Neuronal stem cell (in vitro differentiated cells): ENCODE data around the gene KMT2C.

ENCODE experiments used
- DNase-seq: peaks from one replicate; pipeline ENCODE4 v3.0.0-alpha.2; 2013; ENCODE audit warnings: low spot score
- H2AFZ ChIP-seq: one replicate; pipeline ENCODE4 v1.6.1; 2013; ENCODE audit warnings: mild to moderate bottlenecking, low read length, inconsistent platforms
- H2AK5ac ChIP-seq: 2 replicates; pipeline ENCODE4 v1.6.1; 2013; ENCODE audit warnings: low read depth, mild to moderate bottlenecking, inconsistent platforms, low read length, moderate library complexity, mixed read lengths
- H2BK120ac ChIP-seq: 2 replicates; pipeline ENCODE4 v1.6.1; 2013; ENCODE audit warnings: low read depth, mild to moderate bottlenecking, inconsistent platforms, low read length, moderate library complexity, mixed read lengths
- H2BK12ac ChIP-seq: one replicate; pipeline ENCODE4 v1.6.1; 2013; ENCODE audit warnings: low read length, inconsistent platforms
- H2BK15ac ChIP-seq: 2 replicates; pipeline ENCODE4 v1.6.1; 2013; ENCODE audit warnings: mild to moderate bottlenecking, low read length, inconsistent platforms, mixed read lengths
- H2BK5ac ChIP-seq: one replicate; pipeline ENCODE4 v1.6.1; 2013; ENCODE audit warnings: inconsistent platforms, mild to moderate bottlenecking, low read length, moderate library complexity
- H3K14ac ChIP-seq: one replicate; pipeline ENCODE4 v1.6.1; 2013; ENCODE audit warnings: low read length, inconsistent platforms
- H3K18ac ChIP-seq: 2 replicates; pipeline ENCODE4 v1.6.1; 2013; ENCODE audit warnings: low read length, inconsistent platforms
- H3K23ac ChIP-seq: 2 replicates; pipeline ENCODE4 v1.6.1; 2013; ENCODE audit warnings: low read depth, mild to moderate bottlenecking, mixed read lengths, low read length, inconsistent platforms; ENCODE audit not compliant: poor library complexity
- H3K27ac ChIP-seq: replicated peaks from 3 replicates; pipeline ENCODE4 v1.5.1; 2013; ENCODE audit warnings: low read length, inconsistent platforms
- H3K27me3 ChIP-seq, 3 experiments: 2 replicates each; pipeline ENCODE4 v1.6.1; 2013; ENCODE audit warnings: low read length in 3 of 3, mild to moderate bottlenecking in 2 of 3, inconsistent platforms in 1 of 3, low read depth in 1 of 3, mixed read lengths in 1 of 3, moderate library complexity in 1 of 3; ENCODE audit not compliant: control insufficient read depth in 3 of 3, insufficient read depth in 3 of 3
- H3K36me3 ChIP-seq, 2 donors: replicated peaks in 1 of 2; 2 replicates each; pipeline ENCODE4 v1.6.1; 2013; ENCODE audit warnings: low read length in 2 of 2; ENCODE audit not compliant: control insufficient read depth in 2 of 2, insufficient read depth in 2 of 2
- H3K4ac ChIP-seq: 2 replicates; pipeline ENCODE4 v1.6.1; 2013; ENCODE audit warnings: inconsistent platforms, mild to moderate bottlenecking, low read length, moderate library complexity
- H3K4me1 ChIP-seq, 2 donors: 1 replicate in 1 of 2; 2 replicates in 1 of 2; pipeline ENCODE4 v1.6.1; 2013; ENCODE audit warnings: low read length in 2 of 2, low read depth in 1 of 2; ENCODE audit not compliant: control insufficient read depth in 2 of 2, insufficient read depth in 1 of 2
- H3K4me2 ChIP-seq: one replicate; pipeline ENCODE4 v1.6.1; 2013; ENCODE audit warnings: mild to moderate bottlenecking, low read length, inconsistent platforms; ENCODE audit not compliant: insufficient read depth, poor library complexity, severe bottlenecking
- H3K4me3 ChIP-seq, 2 donors: 2 replicates each; pipeline ENCODE4 v1.5.1; 2013; ENCODE audit warnings: low read length in 2 of 2, mild to moderate bottlenecking in 2 of 2, inconsistent platforms in 1 of 2, moderate library complexity in 1 of 2
- H3K79me1 ChIP-seq: one replicate; pipeline ENCODE4 v1.6.1; 2013; ENCODE audit warnings: low read depth, mild to moderate bottlenecking, inconsistent platforms, low read length, moderate library complexity
- H3K9ac ChIP-seq: one replicate; pipeline ENCODE4 v1.6.1; 2013; ENCODE audit warnings: mild to moderate bottlenecking, low read depth, low read length, inconsistent platforms; ENCODE audit not compliant: poor library complexity
- H3K9me3 ChIP-seq, 2 donors: replicated peaks in 1 of 2; 2 replicates each; pipeline versions ENCODE3 to v1.6.1; 2013; ENCODE audit warnings: low read length in 2 of 2, mild to moderate bottlenecking in 2 of 2, inconsistent platforms in 1 of 2, low read depth in 1 of 2, mixed read lengths in 1 of 2, moderate library complexity in 1 of 2; ENCODE audit not compliant: control insufficient read depth in 2 of 2, insufficient read depth in 1 of 2
- H4K8ac ChIP-seq: one replicate; pipeline ENCODE4 v1.6.1; 2013; ENCODE audit warnings: low read depth, mild to moderate bottlenecking, inconsistent platforms, low read length, moderate library complexity
- H4K91ac ChIP-seq: one replicate; pipeline ENCODE4 v1.6.1; 2013; ENCODE audit warnings: low read length, low read depth, mild to moderate bottlenecking, inconsistent platforms; ENCODE audit not compliant: poor library complexity
- WGBS, 2 donors: extraction: QIAGEN DNeasy Blood & Tissue Kit; methylation state at CpG; one replicate each; pipeline ENCODE4 v1.1.7; 2013; ENCODE audit warnings: missing lambda C conversion rate in 2 of 2, mixed read lengths in 1 of 2; ENCODE audit not compliant: insufficient read length in 2 of 2, insufficient replicate concordance in 1 of 2; ENCODE audit errors: extremely low coverage in 2 of 2; 5-methylcytosine and 5-hydroxymethylcytosine counted together

The KMT2C gene

GRCh38 chr7:152108359-152108758, 327.4 kb downstream of the KMT2C start:
- H3K27ac ChIP-seq = no peak overlapping the region
- peaks cover 13 to 74% of the 10 kb centered on the region in 2 donors for H3K36me3 ChIP-seq
- no peak overlapping the region for H2BK120ac ChIP-seq
- H4K8ac ChIP-seq = no peak overlapping the region
- no peaks in the 10 kb centered on the region for H3K79me1 ChIP-seq
- no peak overlapping the region for H2BK12ac ChIP-seq
- H3K9me3 ChIP-seq = no peaks in the 10 kb centered on the region
- H3K14ac ChIP-seq = no peak overlapping the region
- H3K9ac ChIP-seq = no peak overlapping the region
- no peak for DNase-seq
- no peak overlapping the region for H2AK5ac ChIP-seq
- no peak overlapping the region for H3K4me3 ChIP-seq
- H3K4me2 ChIP-seq = no peak overlapping the region
- H3K4ac ChIP-seq = no peak overlapping the region
- H2BK15ac ChIP-seq = no peak overlapping the region
- no peak overlapping the region for H3K18ac ChIP-seq
- no peak overlapping the region for H4K91ac ChIP-seq
- H3K27me3 ChIP-seq = no peaks in the 10 kb centered on the region
- H3K4me1 ChIP-seq = no peaks in the 10 kb centered on the region
- H3K23ac ChIP-seq = no peak overlapping the region
- no CpG with 5 or more reads among the region's 7 CpGs for WGBS, 2 donors
- no peak overlapping the region for H2BK5ac ChIP-seq
- H2AFZ ChIP-seq = no peak overlapping the region

- H3K14ac ChIP-seq = no peak overlapping the region
- H3K4me3 ChIP-seq = no peak overlapping the region
- H4K8ac ChIP-seq = no peak overlapping the region
- no peak overlapping the region for H3K9ac ChIP-seq
- H3K4ac ChIP-seq = no peak overlapping the region
- H3K27me3 ChIP-seq = no peaks in the 10 kb centered on the region
- H2BK5ac ChIP-seq = no peak overlapping the region
- no peak overlapping the region for H2BK12ac ChIP-seq
- H3K23ac ChIP-seq = no peak overlapping the region
- no CpG with 5 or more reads among the region's 17 CpGs for WGBS, 2 donors
- H2BK15ac ChIP-seq = no peak overlapping the region
- H3K18ac ChIP-seq = no peak overlapping the region
- no peak overlapping the region for H2AFZ ChIP-seq
- no peak overlapping the region for H2AK5ac ChIP-seq
- H2BK120ac ChIP-seq = no peak overlapping the region
- no peak overlapping the region for H3K4me2 ChIP-seq
- DNase-seq = no peak
- H3K27ac ChIP-seq = no peak overlapping the region
- no peaks in the 10 kb centered on the region for H3K9me3 ChIP-seq
- H4K91ac ChIP-seq = no peak overlapping the region
- no peaks in the 10 kb centered on the region for H3K79me1 ChIP-seq
- peaks cover 14 to 74% of the 10 kb centered on the region in 2 donors for H3K36me3 ChIP-seq
- no peaks in the 10 kb centered on the region for H3K4me1 ChIP-seq
Observed at GRCh38 chr7:152107945-152108344, 327.9 kb downstream of the KMT2C start.

DNA sequence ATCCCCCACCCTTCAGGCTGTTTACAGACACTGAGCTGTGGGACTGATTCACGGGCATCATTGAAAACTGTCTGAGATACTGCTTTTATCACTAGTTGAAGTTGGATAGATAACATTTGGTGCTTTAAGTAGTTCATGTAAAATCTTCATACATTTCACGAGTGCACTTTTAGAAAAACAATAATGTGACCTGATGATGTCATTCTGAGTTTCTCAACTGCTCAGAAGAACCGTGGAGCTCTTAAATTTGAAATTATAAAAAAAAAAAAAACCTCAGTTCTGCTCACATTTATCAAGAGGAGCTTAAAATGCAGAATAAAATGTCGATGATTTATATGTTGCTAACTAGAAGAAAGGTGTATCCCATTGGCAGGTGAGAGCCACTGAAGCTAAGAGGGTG, 328.8 kb downstream of the KMT2C start:
- DNase-seq = no peak
- no peak overlapping the region for H3K4me3 ChIP-seq
- no CpG with 5 or more reads among the region's 4 CpGs for WGBS, 2 donors
- H3K4me1 ChIP-seq = no peaks in the 10 kb centered on the region
- peaks cover 14 to 76% of the 10 kb centered on the region in 2 donors for H3K36me3 ChIP-seq
- no peak overlapping the region for H2AFZ ChIP-seq
- H3K79me1 ChIP-seq = no peaks in the 10 kb centered on the region
- no peak overlapping the region for H4K91ac ChIP-seq
- H2BK120ac ChIP-seq = no peak overlapping the region
- H3K14ac ChIP-seq = no peak overlapping the region
- H3K9me3 ChIP-seq = no peaks in the 10 kb centered on the region
- no peak overlapping the region for H3K9ac ChIP-seq
- no peak overlapping the region for H4K8ac ChIP-seq
- no peak overlapping the region for H3K27ac ChIP-seq
- no peaks in the 10 kb centered on the region for H3K27me3 ChIP-seq
- no peak overlapping the region for H2AK5ac ChIP-seq
- no peak overlapping the region for H3K4me2 ChIP-seq
- no peak overlapping the region for H3K23ac ChIP-seq
- no peak overlapping the region for H2BK5ac ChIP-seq
- H2BK12ac ChIP-seq = no peak overlapping the region
- no peak overlapping the region for H3K4ac ChIP-seq
- no peak overlapping the region for H2BK15ac ChIP-seq
- H3K18ac ChIP-seq = no peak overlapping the region

DNA sequence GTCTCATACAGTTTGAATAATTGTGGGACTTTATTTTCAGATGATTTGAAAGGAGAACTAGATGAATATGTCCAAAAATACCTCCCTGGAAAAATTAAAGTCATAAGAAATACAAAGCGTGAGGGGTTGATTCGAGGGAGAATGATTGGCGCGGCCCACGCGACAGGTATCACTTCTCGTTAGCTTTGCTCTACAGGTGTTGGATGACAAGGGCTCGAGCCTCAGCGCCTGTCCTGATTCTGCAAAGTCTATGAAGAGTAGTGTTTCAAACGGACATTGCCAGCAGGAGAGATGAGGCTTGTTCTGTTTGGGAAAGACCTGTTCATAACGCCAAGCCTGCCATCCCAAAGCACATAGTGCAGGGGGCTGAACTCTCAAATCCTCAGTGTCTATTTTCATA, 330.6 kb downstream of the KMT2C start:
- no peak overlapping the region for H2AFZ ChIP-seq
- H3K18ac ChIP-seq = no peak overlapping the region
- no peak overlapping the region for H3K27ac ChIP-seq
- no peak overlapping the region for H3K4me3 ChIP-seq
- H2BK15ac ChIP-seq = no peak overlapping the region
- no peak overlapping the region for H2BK12ac ChIP-seq
- no peak overlapping the region for H2BK5ac ChIP-seq
- no peaks in the 10 kb centered on the region for H3K27me3 ChIP-seq
- WGBS, 2 donors = no CpG with 5 or more reads among the region's 11 CpGs
- no peak overlapping the region for H2AK5ac ChIP-seq
- no peak for DNase-seq
- H3K9me3 ChIP-seq = no peaks in the 10 kb centered on the region
- H3K4ac ChIP-seq = no peak overlapping the region
- no peak overlapping the region for H4K8ac ChIP-seq
- no peak overlapping the region for H3K4me2 ChIP-seq
- no peak overlapping the region for H3K9ac ChIP-seq
- H3K4me1 ChIP-seq = no peaks in the 10 kb centered on the region
- H4K91ac ChIP-seq = no peak overlapping the region
- no peak overlapping the region for H3K23ac ChIP-seq
- H2BK120ac ChIP-seq = no peak overlapping the region
- H3K36me3 ChIP-seq = peaks cover 14 to 72% of the 10 kb centered on the region in 2 donors
- H3K14ac ChIP-seq = no peak overlapping the region
- H3K79me1 ChIP-seq = no peaks in the 10 kb centered on the region
